Progenitor cell of endocrine pancreas (in vitro differentiated cells): Measurements from ENCODE around the gene FMN1. TPM values are rescaled to one million over a fixed set of nuclear protein-coding genes. Genes with fewer than 3 reads are reported as not detected.

ENCODE experiments used
- DNase-seq: peaks from one replicate; pipeline ENCODE4 v3.0.0; 2021; ENCODE audit warnings: low spot score; ENCODE audit not compliant: unreplicated experiment
- H3K27ac Mint-ChIP-seq: 2 replicates; pipeline ENCODE4 v1.8.0; 2021; ENCODE audit warnings: mild to moderate bottlenecking, moderate library complexity, mixed read lengths
- H3K27me3 Mint-ChIP-seq: 2 replicates; pipeline ENCODE4 v1.8.0; 2021; ENCODE audit warnings: mixed read lengths
- H3K36me3 Mint-ChIP-seq: 2 replicates; pipeline ENCODE4 v1.8.0; 2022; ENCODE audit warnings: mixed read lengths; ENCODE audit not compliant: insufficient read depth
- H3K4me1 Mint-ChIP-seq: 2 replicates; pipeline ENCODE4 v1.8.0; 2021; ENCODE audit warnings: low read depth, mixed read lengths
- H3K4me3 Mint-ChIP-seq: 2 replicates; pipeline ENCODE4 v1.8.0; 2021; ENCODE audit warnings: low read depth, mild to moderate bottlenecking, moderate library complexity, mixed read lengths
- H3K9me3 Mint-ChIP-seq: 2 replicates; pipeline ENCODE4 v1.8.0; 2021; ENCODE audit warnings: low read depth, mixed read lengths
- total RNA-seq: library from RNA; stranded (reverse); gene quantifications from 2 replicates; pipeline ENCODE4 v1.2.1, GENCODE V29; 2021
- TF ChIP-seq, protein P1 (sequence below): fragments of 200-600 bp; sonication (generic); IDR thresholded peaks from one replicate; pipeline ENCODE4 v1.5.0; 2021; ENCODE audit warnings: antibody characterized with exemption, mild to moderate bottlenecking; ENCODE audit not compliant: unreplicated experiment

Gene FMN1
- total RNA-seq, 1 donor from 2014 or later = 0.41 TPM

DNA sequence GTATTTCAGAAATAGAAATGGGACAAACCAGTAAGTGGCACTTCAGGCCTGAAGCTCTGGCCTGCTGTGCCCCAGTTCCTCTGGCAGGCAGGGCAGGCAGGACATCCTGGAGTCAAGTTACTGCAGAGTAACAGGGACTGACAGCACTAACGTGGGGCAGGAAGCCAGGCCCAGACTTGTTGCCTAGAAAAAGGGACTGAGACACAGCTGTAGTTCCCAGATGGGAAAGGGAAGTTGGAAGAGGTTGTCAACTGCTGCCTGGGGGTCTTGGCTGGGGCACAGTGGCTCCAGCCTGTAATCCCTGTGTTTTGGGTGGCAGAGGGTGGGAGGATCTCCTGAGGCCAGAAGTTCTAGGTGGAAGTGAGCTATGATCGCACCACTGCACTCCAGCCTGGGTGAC lies 171.9 kb downstream of the FMN1 start:
- DNase-seq = no peak
- Mint-ChIP-seq H3K4me3 (no peak overlapping the region), H3K4me1 (no peaks in the 10 kb centered on the region), H3K27me3 (no peaks in the 10 kb centered on the region), H3K36me3 (no peaks in the 10 kb centered on the region), H3K27ac (no peak overlapping the region), H3K9me3 (no peaks in the 10 kb centered on the region)
- TF ChIP-seq, protein P1, sequence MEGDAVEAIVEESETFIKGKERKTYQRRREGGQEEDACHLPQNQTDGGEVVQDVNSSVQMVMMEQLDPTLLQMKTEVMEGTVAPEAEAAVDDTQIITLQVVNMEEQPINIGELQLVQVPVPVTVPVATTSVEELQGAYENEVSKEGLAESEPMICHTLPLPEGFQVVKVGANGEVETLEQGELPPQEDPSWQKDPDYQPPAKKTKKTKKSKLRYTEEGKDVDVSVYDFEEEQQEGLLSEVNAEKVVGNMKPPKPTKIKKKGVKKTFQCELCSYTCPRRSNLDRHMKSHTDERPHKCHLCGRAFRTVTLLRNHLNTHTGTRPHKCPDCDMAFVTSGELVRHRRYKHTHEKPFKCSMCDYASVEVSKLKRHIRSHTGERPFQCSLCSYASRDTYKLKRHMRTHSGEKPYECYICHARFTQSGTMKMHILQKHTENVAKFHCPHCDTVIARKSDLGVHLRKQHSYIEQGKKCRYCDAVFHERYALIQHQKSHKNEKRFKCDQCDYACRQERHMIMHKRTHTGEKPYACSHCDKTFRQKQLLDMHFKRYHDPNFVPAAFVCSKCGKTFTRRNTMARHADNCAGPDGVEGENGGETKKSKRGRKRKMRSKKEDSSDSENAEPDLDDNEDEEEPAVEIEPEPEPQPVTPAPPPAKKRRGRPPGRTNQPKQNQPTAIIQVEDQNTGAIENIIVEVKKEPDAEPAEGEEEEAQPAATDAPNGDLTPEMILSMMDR = no peak

DNA sequence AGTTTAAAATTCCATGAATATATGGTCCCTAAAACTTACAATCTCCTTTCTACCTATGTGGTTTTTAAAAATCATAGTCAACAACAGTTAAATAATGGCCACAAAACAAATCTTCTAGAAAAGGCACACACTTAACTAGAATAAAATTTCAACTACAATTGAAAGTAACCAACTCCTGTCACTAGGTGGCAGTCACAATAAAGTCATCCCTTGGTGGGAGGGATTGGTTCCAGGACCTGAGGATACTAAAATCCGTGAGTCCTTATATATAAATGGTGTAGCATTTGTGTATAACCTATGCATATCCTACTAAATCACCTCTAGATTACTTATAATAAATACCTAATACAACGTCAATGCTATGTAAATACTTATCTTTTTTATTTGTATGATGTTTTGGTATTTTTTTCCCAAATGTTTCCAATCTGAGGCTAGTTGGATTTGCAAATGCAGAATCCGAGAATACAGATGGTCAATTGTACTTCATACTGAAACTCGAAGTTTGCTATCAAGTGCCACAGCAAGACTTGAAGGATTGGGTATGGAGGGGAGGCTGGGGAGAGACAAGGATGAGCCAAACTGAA lies 172.6 kb downstream of the FMN1 start:
- H3K27me3 Mint-ChIP-seq = no peaks in the 10 kb centered on the region
- no peak for DNase-seq
- no peaks in the 10 kb centered on the region for H3K36me3 Mint-ChIP-seq
- no peaks in the 10 kb centered on the region for H3K4me1 Mint-ChIP-seq
- H3K27ac Mint-ChIP-seq = no peak overlapping the region
- no peaks in the 10 kb centered on the region for H3K9me3 Mint-ChIP-seq
- no peak overlapping the region for H3K4me3 Mint-ChIP-seq
- TF ChIP-seq, protein P1 = peak; percentile 72

DNA sequence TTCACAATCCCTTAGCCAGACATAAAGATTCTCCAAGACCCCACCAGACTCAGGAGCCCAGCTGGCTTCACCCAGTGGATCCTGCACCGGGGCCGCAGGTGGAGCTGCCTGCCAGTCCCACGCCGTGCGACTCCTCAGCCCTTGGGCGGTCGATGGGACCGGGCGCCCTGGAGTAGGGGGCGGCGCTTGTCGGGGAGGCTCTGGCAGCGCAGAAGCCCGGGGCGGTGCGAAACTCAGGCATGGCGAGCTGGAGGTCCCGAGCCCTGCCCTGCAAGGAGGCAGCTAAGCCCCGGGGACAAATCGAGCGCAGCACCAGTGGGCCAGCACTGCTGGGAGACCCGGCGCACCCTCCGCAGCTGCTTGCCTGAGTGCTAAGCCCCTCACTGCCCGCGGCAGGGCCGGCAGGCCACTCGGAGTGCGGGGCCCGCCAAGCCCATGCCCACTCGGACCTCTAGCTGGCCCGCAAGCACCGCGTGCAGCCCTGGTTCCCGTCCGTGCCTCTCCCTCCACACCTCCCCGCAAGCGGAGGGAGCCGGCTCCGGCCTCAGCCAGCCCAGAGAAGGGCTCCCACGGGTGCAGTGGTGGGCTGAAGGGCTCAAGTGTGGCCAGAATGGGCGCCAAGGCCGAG lies 175.0 kb downstream of the FMN1 start:
- H3K27ac Mint-ChIP-seq = no peak overlapping the region
- H3K9me3 Mint-ChIP-seq = no peaks in the 10 kb centered on the region
- no peak overlapping the region for H3K4me3 Mint-ChIP-seq
- no peaks in the 10 kb centered on the region for H3K27me3 Mint-ChIP-seq
- H3K36me3 Mint-ChIP-seq = no peaks in the 10 kb centered on the region
- TF ChIP-seq, protein P1 = no peak
- no peaks in the 10 kb centered on the region for H3K4me1 Mint-ChIP-seq
- DNase-seq = no peak

DNA sequence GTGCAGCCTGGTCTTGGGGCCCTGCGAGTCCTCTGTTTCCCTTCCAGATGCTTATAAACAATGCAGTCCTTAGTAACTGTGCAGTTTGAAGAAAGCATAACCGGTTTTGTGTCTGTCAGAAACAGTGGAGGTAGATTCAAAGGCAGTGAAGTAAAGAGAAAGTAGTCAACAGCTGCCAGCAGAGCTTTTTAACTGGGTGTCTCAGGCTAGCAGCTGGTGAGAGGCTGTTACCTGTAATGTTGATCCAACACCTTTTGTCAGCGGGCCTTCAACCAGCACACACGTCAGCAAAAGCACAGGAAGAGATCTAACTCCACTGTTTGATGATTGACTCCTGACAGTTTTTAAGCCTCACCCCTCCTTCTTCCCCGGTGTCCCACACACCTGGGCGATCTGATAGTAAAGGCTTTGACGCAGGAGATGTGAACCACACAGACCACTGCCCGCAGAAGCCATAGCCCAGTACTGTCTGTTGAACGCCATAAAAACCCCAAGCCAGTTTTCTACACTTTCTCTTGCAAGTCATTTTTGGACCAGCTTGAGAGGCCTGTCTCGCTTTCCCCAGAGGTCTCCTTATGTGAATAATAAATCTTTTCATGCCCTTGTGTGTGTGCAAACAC lies 178.0 kb downstream of the FMN1 start:
- Mint-ChIP-seq H3K27ac (no peak overlapping the region), H3K36me3 (no peaks in the 10 kb centered on the region), H3K27me3 (no peaks in the 10 kb centered on the region), H3K4me1 (no peaks in the 10 kb centered on the region), H3K4me3 (no peak overlapping the region), H3K9me3 (no peaks in the 10 kb centered on the region)
- DNase-seq = no peak
- TF ChIP-seq, protein P1 = no peak

DNA sequence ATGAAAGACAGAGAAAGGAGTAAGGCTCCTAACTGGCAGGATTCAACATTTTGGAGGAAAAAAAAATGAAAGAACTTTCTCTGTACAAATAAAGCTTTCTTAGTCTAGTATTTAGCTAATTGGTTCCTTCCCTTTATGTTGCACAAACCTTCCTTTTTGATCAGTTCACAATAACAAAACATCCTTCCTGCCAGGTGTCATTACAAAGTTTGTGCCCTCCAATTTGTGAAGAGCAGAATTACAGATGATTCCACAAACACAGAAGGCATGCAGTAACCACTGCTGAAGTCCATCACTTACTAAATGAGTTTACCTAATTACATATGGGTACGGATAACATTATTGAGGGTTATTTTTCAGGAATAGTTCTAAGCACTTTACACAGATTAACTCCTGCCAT lies 179.9 kb downstream of the FMN1 start:
- Mint-ChIP-seq H3K27me3 (no peaks in the 10 kb centered on the region), H3K4me3 (no peak overlapping the region)
- TF ChIP-seq, protein P1 = no peak

More for the DNA sequence above, 179.9 kb downstream of the FMN1 start:
- H3K4me1 Mint-ChIP-seq = no peaks in the 10 kb centered on the region
- DNase-seq = no peak
- H3K27ac Mint-ChIP-seq = no peak overlapping the region
- H3K36me3 Mint-ChIP-seq = no peaks in the 10 kb centered on the region
- H3K9me3 Mint-ChIP-seq = no peaks in the 10 kb centered on the region
